ENCODE measurements around the gene GPR160.

GRCh38 chr3:170021083-170021482, 16.7 kb upstream of the GPR160 start:
- TF ChIP-seq, protein P1, sequence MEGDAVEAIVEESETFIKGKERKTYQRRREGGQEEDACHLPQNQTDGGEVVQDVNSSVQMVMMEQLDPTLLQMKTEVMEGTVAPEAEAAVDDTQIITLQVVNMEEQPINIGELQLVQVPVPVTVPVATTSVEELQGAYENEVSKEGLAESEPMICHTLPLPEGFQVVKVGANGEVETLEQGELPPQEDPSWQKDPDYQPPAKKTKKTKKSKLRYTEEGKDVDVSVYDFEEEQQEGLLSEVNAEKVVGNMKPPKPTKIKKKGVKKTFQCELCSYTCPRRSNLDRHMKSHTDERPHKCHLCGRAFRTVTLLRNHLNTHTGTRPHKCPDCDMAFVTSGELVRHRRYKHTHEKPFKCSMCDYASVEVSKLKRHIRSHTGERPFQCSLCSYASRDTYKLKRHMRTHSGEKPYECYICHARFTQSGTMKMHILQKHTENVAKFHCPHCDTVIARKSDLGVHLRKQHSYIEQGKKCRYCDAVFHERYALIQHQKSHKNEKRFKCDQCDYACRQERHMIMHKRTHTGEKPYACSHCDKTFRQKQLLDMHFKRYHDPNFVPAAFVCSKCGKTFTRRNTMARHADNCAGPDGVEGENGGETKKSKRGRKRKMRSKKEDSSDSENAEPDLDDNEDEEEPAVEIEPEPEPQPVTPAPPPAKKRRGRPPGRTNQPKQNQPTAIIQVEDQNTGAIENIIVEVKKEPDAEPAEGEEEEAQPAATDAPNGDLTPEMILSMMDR (IDR thresholded peaks at IDR 0.05), result no peak
- no peak for TF ChIP-seq POLR2A (IDR thresholded peaks at IDR 0.05)

All from testis (tissue), 2 donors.